Activated B cell treated with CpG ODN at 0.5 μM for 24 hours (primary cell): ENCODE results near the gene ANKRD1. TPM values are rescaled to one million over a fixed set of nuclear protein-coding genes. Genes with fewer than 3 reads are reported as not detected.

Experiments used
- ATAC-seq: fragments of 200-7000 bp; cut with Tn5 transposase; one replicate; pipeline ENCODE4 v1.10.0; 2021; ENCODE audit warnings: low read depth, mild to moderate bottlenecking, moderate library complexity
- CTCF ChIA-PET: fragments of 350-600 bp; sonication (Branson Sonifier 250); formaldehyde crosslinking; loops from one replicate; lab custom pipeline; 2021; ENCODE audit warnings: antibody characterized with exemption; lab: Charles Lee
- POLR2A ChIA-PET: fragments of 350-600 bp; sonication (Branson Sonifier 250); formaldehyde crosslinking; loops from one replicate; lab custom pipeline; 2021; ENCODE audit warnings: antibody characterized with exemption; lab: Charles Lee
- DNase-seq: peaks from one replicate; pipeline ENCODE4 v3.0.0; 2022
- H3K27ac Mint-ChIP-seq: one replicate; pipeline ENCODE4 v1.8.0; 2020; ENCODE audit warnings: mixed read lengths
- H3K27me3 Mint-ChIP-seq: one replicate; pipeline ENCODE4 v1.8.0; 2021; ENCODE audit warnings: mixed read lengths
- H3K36me3 Mint-ChIP-seq: one replicate; pipeline ENCODE4 v1.8.0; 2021; ENCODE audit warnings: low read depth, mixed read lengths
- H3K4me1 Mint-ChIP-seq: one replicate; pipeline ENCODE4 v1.8.0; 2021; ENCODE audit warnings: mixed read lengths
- H3K4me3 Mint-ChIP-seq: one replicate; pipeline ENCODE4 v1.8.0; 2020; ENCODE audit warnings: mild to moderate bottlenecking, mixed read lengths
- H3K9me3 Mint-ChIP-seq: one replicate; pipeline ENCODE4 v1.8.0; 2020; ENCODE audit warnings: mixed read lengths
- intact Hi-C: fragments of 100-400 bp; cut with micrococcal nuclease; formaldehyde crosslinking; loops from one replicate; pipeline ENCODE4 v1.15.1; 2024
- total RNA-seq: library from RNA; stranded (reverse); gene quantifications from 2 replicates; pipeline ENCODE4 v1.2.3, GENCODE V29; 2022
- TF ChIP-seq, protein P1 (sequence below): fragments of 200-600 bp; IDR thresholded peaks from one replicate; pipeline ENCODE4 v1.8.0; 2022; ENCODE audit warnings: antibody characterized with exemption, mild to moderate bottlenecking

The ANKRD1 gene
- total RNA-seq, 1 donor from 2014 or later, result not detected

DNA sequence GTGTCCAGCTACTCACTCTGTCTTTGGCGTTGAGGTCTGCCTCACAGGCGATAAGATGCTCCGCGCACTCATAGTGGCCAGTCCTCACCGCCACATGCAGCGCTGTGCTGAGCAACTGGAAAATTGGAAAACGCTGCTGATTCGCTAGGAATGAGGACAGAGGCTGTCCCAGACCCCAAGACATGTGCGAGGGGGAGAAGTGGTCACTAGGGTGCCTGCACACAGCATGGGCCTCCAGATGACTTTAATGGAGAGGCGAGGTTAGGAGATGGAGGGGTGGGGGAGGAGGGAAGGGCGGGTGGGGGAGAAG lies 5.2 kb downstream of the ANKRD1 start:
- Mint-ChIP-seq H3K36me3 (no peaks in the 10 kb centered on the region), H3K9me3 (no peaks in the 10 kb centered on the region), H3K27me3 (no peaks in the 10 kb centered on the region), H3K27ac (no peak overlapping the region), H3K4me3 (no peak overlapping the region), H3K4me1 (peaks cover 26% of the 10 kb centered on the region)
- ChIA-PET POLR2A (no interaction called here), CTCF (interaction anchor here (1.7 kb wide), 1 partner anchor 336 kb away, joined by 7 read pairs; no protein-coding TSS in a partner anchor)
- TF ChIP-seq, protein P1, sequence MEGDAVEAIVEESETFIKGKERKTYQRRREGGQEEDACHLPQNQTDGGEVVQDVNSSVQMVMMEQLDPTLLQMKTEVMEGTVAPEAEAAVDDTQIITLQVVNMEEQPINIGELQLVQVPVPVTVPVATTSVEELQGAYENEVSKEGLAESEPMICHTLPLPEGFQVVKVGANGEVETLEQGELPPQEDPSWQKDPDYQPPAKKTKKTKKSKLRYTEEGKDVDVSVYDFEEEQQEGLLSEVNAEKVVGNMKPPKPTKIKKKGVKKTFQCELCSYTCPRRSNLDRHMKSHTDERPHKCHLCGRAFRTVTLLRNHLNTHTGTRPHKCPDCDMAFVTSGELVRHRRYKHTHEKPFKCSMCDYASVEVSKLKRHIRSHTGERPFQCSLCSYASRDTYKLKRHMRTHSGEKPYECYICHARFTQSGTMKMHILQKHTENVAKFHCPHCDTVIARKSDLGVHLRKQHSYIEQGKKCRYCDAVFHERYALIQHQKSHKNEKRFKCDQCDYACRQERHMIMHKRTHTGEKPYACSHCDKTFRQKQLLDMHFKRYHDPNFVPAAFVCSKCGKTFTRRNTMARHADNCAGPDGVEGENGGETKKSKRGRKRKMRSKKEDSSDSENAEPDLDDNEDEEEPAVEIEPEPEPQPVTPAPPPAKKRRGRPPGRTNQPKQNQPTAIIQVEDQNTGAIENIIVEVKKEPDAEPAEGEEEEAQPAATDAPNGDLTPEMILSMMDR, result no peak
- DNase-seq, result no peak
- no peak for ATAC-seq
- intact Hi-C loops, result loop anchor here (10.0 kb wide), 1 partner anchor 719 kb away; the partner anchor contains the start of gene PPP1R3C

DNA sequence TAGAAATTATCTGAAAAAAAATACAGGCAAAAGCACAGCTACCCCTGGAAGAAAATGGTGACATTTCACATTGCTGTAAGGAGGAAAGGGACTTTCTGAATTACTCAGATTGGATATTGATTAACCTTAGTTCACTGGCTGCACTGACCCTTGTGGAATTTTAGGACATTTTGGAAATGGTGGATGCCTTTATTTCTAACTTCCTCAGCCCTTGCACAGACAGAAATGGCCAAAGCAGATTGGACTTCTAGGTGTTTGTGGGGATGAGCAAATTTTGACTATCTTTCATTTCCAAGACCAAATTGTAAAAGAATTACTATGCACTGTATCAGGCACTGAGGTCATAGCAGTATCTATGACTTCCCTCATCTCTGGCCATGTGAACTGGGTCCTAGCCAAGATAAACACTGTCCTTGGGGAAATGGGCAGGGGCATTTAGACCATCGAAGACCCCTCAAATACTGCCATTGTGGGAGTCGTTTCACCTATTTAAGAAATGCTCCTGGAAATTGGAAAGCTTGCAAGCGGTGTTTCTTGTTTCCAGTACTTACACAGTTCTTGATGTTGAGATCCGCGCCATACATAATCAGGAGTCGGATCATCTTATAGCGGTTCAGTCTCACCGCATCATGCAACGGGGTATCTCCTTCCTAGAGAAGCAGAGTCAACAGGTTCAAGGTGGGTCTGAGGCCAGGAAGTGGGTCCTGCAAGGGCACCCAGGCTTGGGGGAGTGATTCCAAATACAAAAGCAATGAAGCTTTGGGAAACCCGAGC lies 5.7 kb downstream of the ANKRD1 start:
- Mint-ChIP-seq H3K27ac (no peak overlapping the region), H3K9me3 (no peaks in the 10 kb centered on the region), H3K27me3 (no peaks in the 10 kb centered on the region), H3K4me3 (no peak overlapping the region), H3K36me3 (no peaks in the 10 kb centered on the region), H3K4me1 (peaks cover 26% of the 10 kb centered on the region)
- ATAC-seq (no peak), DNase-seq (no peak)
- TF ChIP-seq, protein P1, result no peak
- intact Hi-C loops, result loop anchor here (10.0 kb wide), 1 partner anchor 720 kb away; the partner anchor contains the start of gene PPP1R3C
- CTCF ChIA-PET, result interaction anchor here (1.7 to 6.6 kb wide), 2 partner anchors 91 to 336 kb away, joined by 7 to 80 read pairs; no protein-coding TSS in a partner anchor
- POLR2A ChIA-PET, result no interaction called here

DNA sequence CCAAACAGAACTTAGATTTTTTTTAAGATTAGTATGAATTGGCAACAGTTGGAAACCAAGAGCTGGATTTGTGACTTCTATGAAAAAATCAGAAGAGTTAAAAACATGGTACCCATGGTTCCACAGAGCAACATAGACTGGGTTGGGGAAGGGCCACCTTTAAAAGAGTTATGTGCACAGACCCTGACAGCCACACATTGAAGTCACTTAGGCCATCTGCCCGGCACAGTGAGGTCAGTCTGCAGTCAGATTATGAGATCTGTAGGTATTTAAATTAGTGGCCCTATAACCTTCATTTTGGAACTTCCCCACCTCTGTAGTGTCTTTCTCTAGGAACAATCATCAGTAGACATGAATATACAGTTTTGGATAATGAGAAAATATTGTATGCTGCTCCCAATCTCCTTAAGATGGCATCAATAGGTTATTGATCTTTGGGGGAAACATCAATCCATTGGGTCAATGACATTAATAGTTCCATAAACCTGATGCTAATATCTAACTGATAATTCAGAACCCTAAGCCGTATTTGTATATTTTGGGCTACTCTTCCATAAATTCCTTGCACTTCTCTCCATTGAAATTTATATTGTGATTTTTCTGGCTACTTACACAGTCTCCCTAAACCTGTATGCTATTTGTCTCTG lies 7.0 kb downstream of the ANKRD1 start:
- peaks cover 26% of the 10 kb centered on the region for H3K4me1 Mint-ChIP-seq
- no peaks in the 10 kb centered on the region for H3K9me3 Mint-ChIP-seq
- intact Hi-C loops, result loop anchor here (10.0 kb wide), 1 partner anchor 721 kb away; the partner anchor contains the start of gene PPP1R3C
- H3K27ac Mint-ChIP-seq, result no peak overlapping the region
- ATAC-seq (no peak), DNase-seq (no peak)
- no peak overlapping the region for H3K4me3 Mint-ChIP-seq
- H3K36me3 Mint-ChIP-seq, result no peaks in the 10 kb centered on the region
- no peaks in the 10 kb centered on the region for H3K27me3 Mint-ChIP-seq
- POLR2A ChIA-PET, result no interaction called here
- CTCF ChIA-PET, result interaction anchor here (6.6 kb wide), 1 partner anchor 92 kb away, joined by 80 read pairs; no protein-coding TSS in a partner anchor
- TF ChIP-seq, protein P1, result no peak

DNA sequence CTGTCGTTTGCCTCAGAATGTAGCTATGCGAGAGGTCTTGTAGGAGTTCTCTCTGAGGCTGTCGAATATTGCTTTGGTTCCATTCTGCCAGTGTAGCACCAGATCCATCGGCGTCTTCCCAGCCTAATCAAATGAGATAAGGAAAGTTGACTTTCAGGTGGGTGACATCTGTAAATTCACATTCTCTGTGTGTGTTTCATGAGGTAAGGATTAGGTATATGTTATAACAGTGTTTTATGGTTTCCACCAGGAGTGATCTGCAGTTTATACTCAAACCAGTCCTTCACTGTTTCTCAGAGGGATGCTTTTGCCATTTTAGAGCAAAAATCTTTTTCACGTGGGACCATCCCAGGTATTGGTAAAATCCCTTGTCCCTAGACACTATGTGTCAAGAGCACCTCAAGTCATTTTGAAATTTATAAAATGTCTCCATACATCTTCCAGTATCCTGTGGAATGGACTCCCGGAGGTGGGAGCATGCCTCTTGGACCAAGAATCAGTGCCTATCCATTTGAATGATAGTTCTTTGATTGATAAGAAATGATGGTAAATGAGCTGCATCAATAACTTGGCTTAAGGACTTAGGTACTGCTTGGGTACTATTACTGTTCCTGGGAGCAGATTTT lies 7.9 kb downstream of the ANKRD1 start:
- CTCF ChIA-PET, result interaction anchor here (0.6 to 6.6 kb wide), 9 partner anchors 8 to 1000 kb away, joined by 3 to 193 read pairs (median 7); partner anchors contain the start of gene ANKRD1
- DNase-seq (no peak), ATAC-seq (no peak)
- no peaks in the 10 kb centered on the region for H3K36me3 Mint-ChIP-seq
- POLR2A ChIA-PET, result interaction anchor here (0.7 to 1.8 kb wide), 4 partner anchors 86 to 250 kb away, joined by 3 to 9 read pairs (median 6); no protein-coding TSS in a partner anchor
- TF ChIP-seq, protein P1, result no peak
- H3K9me3 Mint-ChIP-seq, result no peaks in the 10 kb centered on the region
- intact Hi-C loops, result loop anchor here (10.0 kb wide), 1 partner anchor 722 kb away; the partner anchor contains the start of gene PPP1R3C
- H3K27me3 Mint-ChIP-seq, result no peaks in the 10 kb centered on the region
- no peak overlapping the region for H3K27ac Mint-ChIP-seq
- H3K4me3 Mint-ChIP-seq, result no peak overlapping the region
- H3K4me1 Mint-ChIP-seq, result peaks cover 20% of the 10 kb centered on the region
